Astrocyte (in vitro differentiated cells and primary cell): Measurements from ENCODE around the gene IL34.

ENCODE experiments used
- CTCF ChIP-seq: IDR thresholded peaks from 2 replicates; pipeline ENCODE4 v1.5.1; 2011; ENCODE audit warnings: low read depth, mild to moderate bottlenecking, inconsistent platforms, low read length, moderate library complexity; ENCODE audit not compliant: insufficient read depth
- EZH2 ChIP-seq: IDR thresholded peaks from 2 replicates; pipeline ENCODE4 v1.6.1; 2012; ENCODE audit warnings: mild to moderate bottlenecking, low read length, inconsistent platforms; ENCODE audit not compliant: insufficient read depth

- TF ChIP-seq CTCF (no peak), EZH2 (no peak)
These were observed 41.7 kb upstream of the IL34 start for GRCh38 chr16:70604407-70605282.
